ENCODE data around the gene BBS2.
A peak's percentile ranks its signal among the peaks of the same experiment; 100 is the strongest.
"Not testable (repeated sequence)": the region's sequence is repeated elsewhere in the genome, so short reads cannot be mapped to it uniquely, and the experiment has no call there.

Gene BBS2

GRCh38 chr16:56518425-56518824 lies 1.4 kb downstream of the BBS2 start:
- no peak for DNase-seq

GRCh38 chr16:56517206-56517605 lies 2.6 kb downstream of the BBS2 start:
- no peak for DNase-seq

GRCh38 chr16:56515665-56516064 lies 4.2 kb downstream of the BBS2 start:
- no peak for DNase-seq

GRCh38 chr16:56514845-56515244 lies 5.0 kb downstream of the BBS2 start:
- DNase-seq: no peak

- DNase-seq: peak; percentile 43
Measured at GRCh38 chr16:56513972-56514371, 5.9 kb downstream of the BBS2 start.

- no peak for DNase-seq
Measured at GRCh38 chr16:56513091-56513490, 6.7 kb downstream of the BBS2 start.

- no peak for DNase-seq
Measured at GRCh38 chr16:56512025-56512424, 7.8 kb downstream of the BBS2 start.

- DNase-seq: no peak
Measured at GRCh38 chr16:56510544-56510943, 9.3 kb downstream of the BBS2 start.

GRCh38 chr16:56506941-56507340 lies 12.9 kb downstream of the BBS2 start:
- no peak for DNase-seq

GRCh38 chr16:56505181-56505580 lies 14.6 kb downstream of the BBS2 start:
- no peak for DNase-seq

- DNase-seq: no peak
Measured at GRCh38 chr16:56493815-56494214, 26.0 kb downstream of the BBS2 start.

GRCh38 chr16:56493126-56493525 lies 26.7 kb downstream of the BBS2 start:
- DNase-seq: no peak

GRCh38 chr16:56491657-56492261 lies 28.1 kb downstream of the BBS2 start:
- no peak for DNase-seq

- not testable (repeated sequence) for DNase-seq
Measured at GRCh38 chr16:56488868-56489267, 31.0 kb downstream of the BBS2 start.

- no peak for DNase-seq
Measured at GRCh38 chr16:56488035-56488434, 31.8 kb downstream of the BBS2 start.

- DNase-seq: no peak
Measured at GRCh38 chr16:56483394-56483793, 36.4 kb downstream of the BBS2 start.

GRCh38 chr16:56482683-56483236 lies 37.1 kb downstream of the BBS2 start:
- DNase-seq: no peak

- no peak for DNase-seq
Measured at GRCh38 chr16:56481468-56482122, 38.2 kb downstream of the BBS2 start.

GRCh38 chr16:56480776-56481467 lies 38.9 kb downstream of the BBS2 start:
- DNase-seq: no peak

GRCh38 chr16:56479469-56479868 lies 40.4 kb downstream of the BBS2 start:
- DNase-seq: no peak

- no peak for DNase-seq
Measured at GRCh38 chr16:56478281-56479049, 41.4 kb downstream of the BBS2 start.

- no peak for DNase-seq
Measured at GRCh38 chr16:56477096-56477878, 42.5 kb downstream of the BBS2 start.

Measured in activated CD8-positive, alpha-beta memory T cell treated with anti-CD3 and anti-CD28 coated beads, Interleukin-2, amount 50 U/mL, for 4 hours (primary cell).